Prostate gland (tissue), 2 donors: ENCODE data around the gene USP22. TPM values are rescaled to one million over a fixed set of nuclear protein-coding genes. Genes with fewer than 3 reads are reported as not detected.

Source experiments
- DNase-seq: peaks from one replicate; pipeline ENCODE4 v3.0.0-alpha.2; 2019; ENCODE audit warnings: low spot score
- H3K27ac ChIP-seq, 2 donors: fragments of 200-600 bp; sonication (generic); 2 replicates each; pipeline ENCODE4 v1.5.1; 2017 to 2019
- H3K27me3 ChIP-seq: fragments of 200-600 bp; sonication (generic); replicated peaks from 2 replicates; pipeline ENCODE4 v1.5.1; 2019; ENCODE audit not compliant: insufficient read depth
- H3K36me3 ChIP-seq, 2 donors: fragments of 200-600 bp; sonication (generic); 1 replicate in 1 of 2; 2 replicates in 1 of 2; pipeline versions ENCODE4 v1.5.1 to v1.8.1; 2017 to 2019
- H3K4me1 ChIP-seq: fragments of 200-600 bp; sonication (generic); replicated peaks from 2 replicates; pipeline ENCODE4 v1.5.1; 2019
- H3K4me3 ChIP-seq, 2 donors: fragments of 200-600 bp; sonication (generic); 2 replicates each; pipeline ENCODE4 v1.5.1; 2017 to 2019
- H3K9me3 ChIP-seq: fragments of 200-600 bp; sonication (generic); 2 replicates; pipeline ENCODE4 v1.5.1; 2017
- CTCF ChIP-seq, 4 experiments: fragments of 200-600 bp in 2 of 4; fragments of 450-650 bp in 2 of 4; sonication (generic) in 2 of 4; IDR thresholded peaks; 1 replicate in 3 of 4; 2 replicates in 1 of 4; pipeline ENCODE4 v1.5.1; 2016 to 2019; ENCODE audit warnings: antibody characterized with exemption in 4 of 4, mild to moderate bottlenecking in 2 of 4, moderate library complexity in 2 of 4
- POLR2A ChIP-seq: fragments of 450-650 bp; IDR thresholded peaks from one replicate; pipeline ENCODE4 v1.6.1; 2016; ENCODE audit warnings: antibody characterized with exemption, mild to moderate bottlenecking
- POLR2AphosphoS5 ChIP-seq: sonication (generic); formaldehyde crosslinking; IDR thresholded peaks from one replicate; pipeline ENCODE4 v1.6.1; 2017; ENCODE audit warnings: antibody characterized with exemption
- WGBS: methylation state at CpG from one replicate; pipeline ENCODE4 v1.1.5; 2018; 5-methylcytosine and 5-hydroxymethylcytosine counted together
- intact Hi-C: fragments of 100-400 bp; cut with DNase I; formaldehyde crosslinking; loops from one replicate; pipeline ENCODE4 v1.14.2; 2022
- total RNA-seq, 2 donors: library from RNA; depleted of rRNA; stranded (reverse); fragments of >200 nt; gene quantifications; one replicate each; pipeline ENCODE4 v1.1.0, GENCODE V29; 2016

USP22 gene
- total RNA-seq, 2 donors from 2014 or later: 133 to 242 TPM

GRCh38 chr17:21014498-21014897 lies 28.3 kb downstream of the USP22 start:
- H3K4me3 ChIP-seq: no peak overlapping the region
- H3K27me3 ChIP-seq: no peaks in the 10 kb centered on the region
- H3K4me1 ChIP-seq: no peaks in the 10 kb centered on the region
- TF ChIP-seq POLR2AphosphoS5 (no peak), POLR2A (no peak), CTCF (IDR thresholded peaks at IDR 0.05) (no peak)
- no peak overlapping the region for H3K27ac ChIP-seq
- DNase-seq: no peak
- intact Hi-C loops: no loop called here
- WGBS: 86% methylated on average over 11 of the region's 11 CpGs
- no peaks in the 10 kb centered on the region for H3K9me3 ChIP-seq
- peaks cover 26 to 64% of the 10 kb centered on the region in 2 donors for H3K36me3 ChIP-seq

- Histone ChIP-seq H3K27ac (no peak overlapping the region), H3K27me3 (no peaks in the 10 kb centered on the region), H3K36me3 (peaks cover 26 to 66% of the 10 kb centered on the region in 2 donors), H3K9me3 (no peaks in the 10 kb centered on the region), H3K4me1 (no peaks in the 10 kb centered on the region), H3K4me3 (no peak overlapping the region)
- TF ChIP-seq CTCF (IDR thresholded peaks at IDR 0.05): no peak
- TF ChIP-seq POLR2A: no peak
- TF ChIP-seq POLR2AphosphoS5: no peak
- DNase-seq: no peak
- intact Hi-C loops: no loop called here
- WGBS: 84% methylated on average over 9 of the region's 9 CpGs
These were observed 28.8 kb downstream of the USP22 start for GRCh38 chr17:21013983-21014382.

GRCh38 chr17:21012736-21013135 lies 30.1 kb downstream of the USP22 start:
- no peak for DNase-seq
- TF ChIP-seq CTCF (IDR thresholded peaks at IDR 0.05): no peak
- TF ChIP-seq POLR2AphosphoS5: no peak
- TF ChIP-seq POLR2A: no peak
- intact Hi-C loops: no loop called here
- Histone ChIP-seq H3K36me3 (peaks cover 24 to 56% of the 10 kb centered on the region in 2 donors), H3K4me1 (no peaks in the 10 kb centered on the region), H3K27ac (no peak overlapping the region), H3K4me3 (no peak overlapping the region), H3K9me3 (no peaks in the 10 kb centered on the region), H3K27me3 (no peaks in the 10 kb centered on the region)
- 75% methylated on average over 8 of the region's 8 CpGs for WGBS

- Histone ChIP-seq H3K4me3 (no peak overlapping the region), H3K36me3 (peaks cover 17 to 52% of the 10 kb centered on the region in 2 donors), H3K9me3 (no peaks in the 10 kb centered on the region), H3K27me3 (no peaks in the 10 kb centered on the region), H3K4me1 (no peaks in the 10 kb centered on the region), H3K27ac (no peak overlapping the region)
- WGBS: 78% methylated on average over 27 of the region's 27 CpGs
- TF ChIP-seq CTCF (IDR thresholded peaks at IDR 0.05) (no peak), POLR2A (no peak), POLR2AphosphoS5 (no peak)
- intact Hi-C loops: no loop called here
- no peak for DNase-seq
These were observed 31.9 kb downstream of the USP22 start for GRCh38 chr17:21010705-21011596.
